CD4-positive, alpha-beta T cell treated with Interleukin-15 for 4 hours (primary cell): ENCODE measurements around the gene NKAIN2.
"Not testable (repeated sequence)": the region's sequence is repeated elsewhere in the genome, so short reads cannot be mapped to it uniquely, and the experiment has no call there.

Source experiments
- DNase-seq: peaks from one replicate; pipeline ENCODE4 v3.0.0-alpha.2; 2020; ENCODE audit warnings: low spot score

NKAIN2 gene

GRCh38 chr6:124517339-124517738 is 713.7 kb downstream of the NKAIN2 start:
- no peak for DNase-seq

GRCh38 chr6:124520514-124520913 is 716.8 kb downstream of the NKAIN2 start:
- no peak for DNase-seq

GRCh38 chr6:124522335-124522734 is 718.7 kb downstream of the NKAIN2 start:
- no peak for DNase-seq

- DNase-seq: no peak
Measured at GRCh38 chr6:124524491-124525200, 721.0 kb downstream of the NKAIN2 start.

- no peak for DNase-seq
Measured at GRCh38 chr6:124530926-124531325, 727.3 kb downstream of the NKAIN2 start.

- no peak for DNase-seq
Measured at GRCh38 chr6:124535299-124535698, 731.6 kb downstream of the NKAIN2 start.

- no peak for DNase-seq
Measured at GRCh38 chr6:124535746-124536145, 732.1 kb downstream of the NKAIN2 start.

GRCh38 chr6:124536157-124536841 is 732.6 kb downstream of the NKAIN2 start:
- DNase-seq: no peak

GRCh38 chr6:124536842-124537191 is 733.2 kb downstream of the NKAIN2 start:
- no peak for DNase-seq

GRCh38 chr6:124539096-124539495 is 735.4 kb downstream of the NKAIN2 start:
- DNase-seq: no peak

GRCh38 chr6:124541573-124541972 is 737.9 kb downstream of the NKAIN2 start:
- no peak for DNase-seq

- no peak for DNase-seq
Measured at GRCh38 chr6:124546601-124547000, 742.9 kb downstream of the NKAIN2 start.

GRCh38 chr6:124551711-124552233 is 748.1 kb downstream of the NKAIN2 start:
- no peak for DNase-seq

- DNase-seq: no peak
Measured at GRCh38 chr6:124557873-124558272, 754.2 kb downstream of the NKAIN2 start.

GRCh38 chr6:124560078-124560477 is 756.4 kb downstream of the NKAIN2 start:
- DNase-seq: not testable (repeated sequence)

- DNase-seq: no peak
Measured at GRCh38 chr6:124560873-124561567, 757.4 kb downstream of the NKAIN2 start.

- no peak for DNase-seq
Measured at GRCh38 chr6:124561635-124562130, 758.0 kb downstream of the NKAIN2 start.

- DNase-seq: not testable (repeated sequence)
Measured at GRCh38 chr6:124564125-124564524, 760.5 kb downstream of the NKAIN2 start.

GRCh38 chr6:124567401-124567800 is 763.7 kb downstream of the NKAIN2 start:
- no peak for DNase-seq

- DNase-seq: no peak
Measured at GRCh38 chr6:124573953-124574352, 770.3 kb downstream of the NKAIN2 start.

GRCh38 chr6:124577734-124578281 is 774.1 kb downstream of the NKAIN2 start:
- no peak for DNase-seq

- DNase-seq: no peak
Measured at GRCh38 chr6:124590001-124590400, 786.3 kb downstream of the NKAIN2 start.
